Keratinocyte (primary cell): Measurements from ENCODE around the gene SHISA9.

Experiments
- CTCF ChIP-seq, 3 experiments: IDR thresholded peaks in 1 of 3; conservative IDR thresholded peaks in 1 of 3; optimal IDR thresholded peaks in 1 of 3; 2 replicates in 2 of 3; 3 replicates in 1 of 3; pipeline versions ENCODE3 to v1.5.1; 2011; ENCODE audit warnings: low read length in 3 of 3, mild to moderate bottlenecking in 3 of 3, moderate library complexity in 2 of 3, control low read depth in 1 of 3, inconsistent platforms in 1 of 3; ENCODE audit not compliant: insufficient read depth in 2 of 3; ENCODE audit errors: extremely low read depth in 1 of 3
- EZH2 ChIP-seq: IDR thresholded peaks from one replicate; pipeline ENCODE4 v1.6.1; 2012; ENCODE audit warnings: inconsistent platforms, mild to moderate bottlenecking, low read length, moderate library complexity

- no peak for TF ChIP-seq CTCF (optimal IDR thresholded peaks at IDR 0.05 in 1 of 3, IDR thresholded peaks at IDR 0.05 in 1 of 3, conservative IDR thresholded peaks at IDR 0.05 in 1 of 3; ENCODE audit: extremely low read depth in 1 of 3, insufficient read depth in 2 of 3, low read length in 3 of 3)
- TF ChIP-seq EZH2, result no peak
These were observed 192.3 kb downstream of the SHISA9 start for GRCh38 chr16:13093661-13094060.
